ENCODE data around the gene GRM4. TPM values are rescaled to one million over a fixed set of nuclear protein-coding genes. Genes with fewer than 3 reads are reported as not detected.

Gene GRM4
- total RNA-seq, 1 donor from 2014 or later, result 1.2 TPM

- Histone ChIP-seq H4K20me1 (ENCODE audit: low read depth) (no peaks in the 10 kb centered on the region), H3K9me3 (ENCODE audit: low read depth) (no peaks in the 10 kb centered on the region), H3K36me3 (no peaks in the 10 kb centered on the region), H3K27me3 (no peaks in the 10 kb centered on the region), H2AFZ (replicated peaks) (no peak overlapping the region), H3K4me2 (no peak overlapping the region), H3F3A (ENCODE audit: low read depth) (no peaks in the 10 kb centered on the region), H3K4me3 (no peak overlapping the region), H3K4me1 (no peaks in the 10 kb centered on the region), H3K27ac (no peak overlapping the region), H3K79me2 (ENCODE audit: low read depth) (no peaks in the 10 kb centered on the region), H3K9ac (no peak overlapping the region)
- DNase-seq (ENCODE audit: low spot score), result no peak
- no peak overlapping the region for H3K4me3 Mint-ChIP-seq
- H3K9me3 Mint-ChIP-seq, result no peaks in the 10 kb centered on the region
- peaks cover 4% of the 10 kb centered on the region for H3K27me3 Mint-ChIP-seq (ENCODE audit: insufficient read depth, low read depth)
- H3K4me1 Mint-ChIP-seq, result peaks cover 16% of the 10 kb centered on the region
- peak overlapping the region; percentile 53 for H3K27ac Mint-ChIP-seq
- TF ChIP-seq CTCF (IDR thresholded peaks at IDR 0.05), result no peak
- no peak for TF ChIP-seq EZH2 (IDR thresholded peaks at IDR 0.05)
- TF ChIP-seq EZH2phosphoT487 (IDR thresholded peaks at IDR 0.05), result no peak
- H3K36me3 Mint-ChIP-seq, result no peaks in the 10 kb centered on the region
Measured at GRCh38 chr6:34084591-34085290, 61.1 kb downstream of the GRM4 start.

- no peak overlapping the region for H3K27ac ChIP-seq
- Mint-ChIP-seq H3K4me1 (peaks cover 19% of the 10 kb centered on the region), H3K27ac (no peak overlapping the region), H3K4me3 (peak overlapping the region; percentile 30), H3K27me3 (ENCODE audit: insufficient read depth, low read depth) (peaks cover 3% of the 10 kb centered on the region), H3K9me3 (no peaks in the 10 kb centered on the region), H3K36me3 (no peaks in the 10 kb centered on the region)
- no peaks in the 10 kb centered on the region for H3K4me1 ChIP-seq
- no peaks in the 10 kb centered on the region for H3K79me2 ChIP-seq (ENCODE audit: low read depth)
- DNase-seq (ENCODE audit: low spot score), result no peak
- no peaks in the 10 kb centered on the region for H4K20me1 ChIP-seq (ENCODE audit: low read depth)
- H3K4me2 ChIP-seq, result no peak overlapping the region
- H3F3A ChIP-seq (ENCODE audit: low read depth), result no peaks in the 10 kb centered on the region
- H2AFZ ChIP-seq (replicated peaks), result no peak overlapping the region
- no peak overlapping the region for H3K4me3 ChIP-seq
- H3K27me3 ChIP-seq, result no peaks in the 10 kb centered on the region
- TF ChIP-seq EZH2phosphoT487 (IDR thresholded peaks at IDR 0.05) (no peak), EZH2 (IDR thresholded peaks at IDR 0.05) (no peak), CTCF (IDR thresholded peaks at IDR 0.05) (no peak)
- H3K9me3 ChIP-seq (ENCODE audit: low read depth), result no peaks in the 10 kb centered on the region
- H3K9ac ChIP-seq, result no peak overlapping the region
- no peaks in the 10 kb centered on the region for H3K36me3 ChIP-seq
Measured at GRCh38 chr6:34082864-34083626, 62.8 kb downstream of the GRM4 start.

GRCh38 chr6:34082348-34082747 lies 63.5 kb downstream of the GRM4 start:
- no peak overlapping the region for H3K27ac ChIP-seq
- H3K4me2 ChIP-seq, result no peak overlapping the region
- H3K27me3 Mint-ChIP-seq (ENCODE audit: insufficient read depth, low read depth), result peaks cover 2% of the 10 kb centered on the region
- no peaks in the 10 kb centered on the region for H3F3A ChIP-seq (ENCODE audit: low read depth)
- H3K4me3 ChIP-seq, result no peak overlapping the region
- TF ChIP-seq CTCF (IDR thresholded peaks at IDR 0.05) (no peak), EZH2phosphoT487 (IDR thresholded peaks at IDR 0.05) (no peak), EZH2 (IDR thresholded peaks at IDR 0.05) (no peak)
- no peaks in the 10 kb centered on the region for H3K9me3 Mint-ChIP-seq
- H3K4me1 ChIP-seq, result no peaks in the 10 kb centered on the region
- peak overlapping the region; percentile 30 for H3K4me3 Mint-ChIP-seq
- H3K4me1 Mint-ChIP-seq, result peaks cover 20% of the 10 kb centered on the region
- no peak overlapping the region for H2AFZ ChIP-seq (replicated peaks)
- no peaks in the 10 kb centered on the region for H3K36me3 Mint-ChIP-seq
- H3K9me3 ChIP-seq (ENCODE audit: low read depth), result no peaks in the 10 kb centered on the region
- no peaks in the 10 kb centered on the region for H3K27me3 ChIP-seq
- H3K79me2 ChIP-seq (ENCODE audit: low read depth), result no peaks in the 10 kb centered on the region
- DNase-seq (ENCODE audit: low spot score), result no peak
- H3K27ac Mint-ChIP-seq, result no peak overlapping the region
- no peaks in the 10 kb centered on the region for H4K20me1 ChIP-seq (ENCODE audit: low read depth)
- H3K9ac ChIP-seq, result no peak overlapping the region
- H3K36me3 ChIP-seq, result no peaks in the 10 kb centered on the region
